K562 (cell line): ENCODE measurements around the gene S1PR1. TPM values are rescaled to one million over a fixed set of nuclear protein-coding genes. Genes with fewer than 3 reads are reported as not detected.

Experiments used
- CCNT2 ChIP-seq: IDR thresholded peaks from 2 replicates; pipeline ENCODE4 v1.6.1; 2011; ENCODE audit warnings: borderline replicate concordance, low read depth, mild to moderate bottlenecking, moderate library complexity, mixed read lengths, low read length; ENCODE audit not compliant: insufficient read length; ENCODE audit errors: extremely low read depth
- EP300 ChIP-seq: IDR thresholded peaks from 2 replicates; pipeline ENCODE4 v1.6.1; 2012; ENCODE audit warnings: low read length, improper control_type of control experiment
- ETV5 ChIP-seq: sonication (generic); formaldehyde crosslinking; IDR thresholded peaks from 2 replicates; pipeline ENCODE4 v1.4.0; 2020; ENCODE audit warnings: low read depth, mild to moderate bottlenecking, missing genetic modification reagents
- LEF1 ChIP-seq: fragments of 450-650 bp; IDR thresholded peaks from 2 replicates; pipeline ENCODE4 v1.6.1; 2016; ENCODE audit warnings: mild to moderate bottlenecking
- MCM3 ChIP-seq: fragments of 450-650 bp; IDR thresholded peaks from 2 replicates; pipeline ENCODE4 v1.6.1; 2016
- NRF1 ChIP-seq, 2 experiments: fragments of 450-650 bp; IDR thresholded peaks in 1 of 2; conservative IDR thresholded peaks in 1 of 2; 2 replicates each; pipeline ENCODE4 v1.6.1; 2014; ENCODE audit warnings: mild to moderate bottlenecking in 2 of 2
- PHB2 ChIP-seq: fragments of 450-650 bp; IDR thresholded peaks from 2 replicates; pipeline ENCODE4 v1.6.1; 2017; ENCODE audit warnings: low read depth
- RFX5 ChIP-seq: IDR thresholded peaks from 2 replicates; pipeline ENCODE4 v1.6.1; 2011; ENCODE audit warnings: low read depth, mild to moderate bottlenecking, improper control_type of control experiment, low read length
- SMARCA5 ChIP-seq: fragments of 450-650 bp; IDR thresholded peaks from 2 replicates; pipeline ENCODE4 v1.6.1; 2016
- TEAD1 ChIP-seq, 2 experiments: fragments of 450-650 bp in 1 of 2; sonication (generic) in 1 of 2; formaldehyde crosslinking; IDR thresholded peaks; 2 replicates each; pipeline versions ENCODE4 v1.4.0 to v1.8.0; 2020 to 2022; ENCODE audit warnings: mild to moderate bottlenecking in 2 of 2, missing genetic modification reagents in 1 of 2
- ZBTB1 ChIP-seq: sonication (generic); formaldehyde crosslinking; IDR thresholded peaks from 2 replicates; pipeline ENCODE4 v1.8.1; 2023; ENCODE audit warnings: missing genetic modification reagents, low read depth, mild to moderate bottlenecking, borderline replicate concordance
- ZC3H8 ChIP-seq: fragments of 450-650 bp; IDR thresholded peaks from 2 replicates; pipeline ENCODE4 v1.6.1; 2017
- ZNF133 ChIP-seq: fragments of 250-450 bp; sonication (Bioruptor Pico); IDR thresholded peaks from 2 replicates; pipeline ENCODE4 v1.4.0; 2020; ENCODE audit warnings: mild to moderate bottlenecking
- ZNF589 ChIP-seq: fragments of 200-800 bp; sonication (Bioruptor generic); IDR thresholded peaks from 2 replicates; pipeline ENCODE4 v1.6.1; 2016; ENCODE audit warnings: low read depth, missing genetic modification characterization, missing compliant biosample characterization
- polyA plus RNA-seq, 8 experiments: library from polyadenylated mRNA; depleted of rRNA in 4 of 8; stranded (reverse) in 5 of 8; unstranded in 3 of 8; fragments of >200 nt; fragmentation: Nextera tagmentation in 2 of 8; fragmentation: Illumina TruSeq in 1 of 8; extraction: Ambion mirVana in 2 of 8; extraction: Trizol in 1 of 8; gene quantifications; 2 replicates each; pipeline versions ENCODE4 v1.2.1 to v1.2.3, GENCODE V29; 2011 to 2014; ENCODE audit warnings: inconsistent platforms in 1 of 8, missing spikeins in 1 of 8
- total RNA-seq, 7 experiments: library from RNA; depleted of rRNA in 6 of 7; stranded (reverse); fragments of >200 nt in 6 of 7; fragmentation: Illumina TruSeq in 2 of 7; extraction: Trizol in 2 of 7; gene quantifications; 2 replicates each; pipeline versions ENCODE4 v1.2.1 to v1.2.3, GENCODE V29; 2011 to 2021; ENCODE audit warnings: low replicate concordance in 1 of 7
- TF ChIP-seq, protein P1 (sequence below): fragments of 450-650 bp; IDR thresholded peaks from 2 replicates; pipeline ENCODE4 v1.6.1; 2014; ENCODE audit warnings: low read depth, mild to moderate bottlenecking, moderate library complexity, borderline replicate concordance
- TF ChIP-seq, protein P2 (sequence below), 2 experiments: IDR thresholded peaks; 2 replicates each; pipeline ENCODE4 v1.6.1; 2012; ENCODE audit warnings: improper control_type of control experiment in 2 of 2, low read depth in 2 of 2, low read length in 2 of 2, borderline replicate concordance in 1 of 2
- TF ChIP-seq, protein P3 (sequence below): fragments of 450-650 bp; IDR thresholded peaks from 2 replicates; pipeline ENCODE4 v1.6.1; 2017; ENCODE audit warnings: antibody characterized with exemption, mild to moderate bottlenecking

Gene S1PR1
- total and polyA plus RNA-seq, 9 of the 15 experiments (the other 6 are each of a cell fraction or from before 2014, with no cell fraction given) = 0.22 to 1.2 (median 0.43) TPM

DNA sequence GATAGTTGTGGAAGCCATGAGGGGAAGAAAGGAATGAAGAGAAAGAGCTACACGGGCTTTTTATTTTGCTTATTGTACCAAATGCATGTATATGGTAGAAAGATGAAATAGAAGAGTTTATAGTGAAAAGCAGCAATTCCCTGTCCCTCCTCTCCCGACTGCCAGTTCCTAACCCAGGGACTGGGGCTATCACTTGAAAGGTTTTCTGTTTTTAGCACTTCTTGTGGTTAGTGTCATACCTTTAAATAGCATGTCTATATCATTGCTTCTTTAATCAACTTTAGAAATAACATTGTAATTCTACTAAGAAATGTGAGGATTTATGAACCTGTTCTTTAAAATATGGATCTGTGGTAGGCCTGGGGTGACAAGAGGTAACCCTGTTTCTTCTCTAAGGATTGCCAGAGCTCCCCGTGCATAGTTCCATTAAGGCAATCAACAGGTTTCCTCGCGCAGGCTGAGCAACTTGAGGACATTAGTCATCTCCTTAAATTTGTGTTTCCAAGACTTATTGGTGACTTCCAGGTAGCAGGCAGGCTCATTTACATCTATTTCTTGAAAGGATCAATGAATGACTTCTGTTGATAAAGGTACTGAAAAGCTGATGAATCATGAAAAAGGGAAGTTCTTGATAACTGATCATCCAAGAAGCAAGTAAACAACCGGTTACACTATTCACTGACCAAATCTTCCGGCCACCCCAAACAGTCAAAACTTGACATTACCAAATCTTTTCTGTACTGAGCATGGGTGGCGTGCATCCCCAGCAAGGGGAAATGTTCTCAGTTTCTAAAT is 37.8 kb upstream of the S1PR1 start (continued):
- TF ChIP-seq ETV5 (0 out of 2 replicates have a peak, but pooled peaks have one; percentile 32), EP300 (peak; percentile 40; the same call in 1 of the 2 replicates), NRF1 (conservative IDR thresholded peaks at IDR 0.05 in 1 of 2, IDR thresholded peaks at IDR 0.05 in 1 of 2) (peak in 1 of 2 experiments; percentile 41; a peak in 1 of 4 replicates), ZNF133 (CRISPR knock-in tag) (no peak), ZNF589 (CRISPR knock-in tag) (no peak), LEF1 (no peak), SMARCA5 (no peak), CCNT2 (no peak), MCM3 (no peak), ZBTB1 (no peak), ZC3H8 (no peak), RFX5 (no peak), TEAD1 (CRISPR knock-in tag; IDR thresholded peaks at IDR 0.05) (no peak), PHB2 (no peak)
- TF ChIP-seq, protein P1, sequence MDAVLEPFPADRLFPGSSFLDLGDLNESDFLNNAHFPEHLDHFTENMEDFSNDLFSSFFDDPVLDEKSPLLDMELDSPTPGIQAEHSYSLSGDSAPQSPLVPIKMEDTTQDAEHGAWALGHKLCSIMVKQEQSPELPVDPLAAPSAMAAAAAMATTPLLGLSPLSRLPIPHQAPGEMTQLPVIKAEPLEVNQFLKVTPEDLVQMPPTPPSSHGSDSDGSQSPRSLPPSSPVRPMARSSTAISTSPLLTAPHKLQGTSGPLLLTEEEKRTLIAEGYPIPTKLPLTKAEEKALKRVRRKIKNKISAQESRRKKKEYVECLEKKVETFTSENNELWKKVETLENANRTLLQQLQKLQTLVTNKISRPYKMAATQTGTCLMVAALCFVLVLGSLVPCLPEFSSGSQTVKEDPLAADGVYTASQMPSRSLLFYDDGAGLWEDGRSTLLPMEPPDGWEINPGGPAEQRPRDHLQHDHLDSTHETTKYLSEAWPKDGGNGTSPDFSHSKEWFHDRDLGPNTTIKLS = no peak
- TF ChIP-seq, protein P2, sequence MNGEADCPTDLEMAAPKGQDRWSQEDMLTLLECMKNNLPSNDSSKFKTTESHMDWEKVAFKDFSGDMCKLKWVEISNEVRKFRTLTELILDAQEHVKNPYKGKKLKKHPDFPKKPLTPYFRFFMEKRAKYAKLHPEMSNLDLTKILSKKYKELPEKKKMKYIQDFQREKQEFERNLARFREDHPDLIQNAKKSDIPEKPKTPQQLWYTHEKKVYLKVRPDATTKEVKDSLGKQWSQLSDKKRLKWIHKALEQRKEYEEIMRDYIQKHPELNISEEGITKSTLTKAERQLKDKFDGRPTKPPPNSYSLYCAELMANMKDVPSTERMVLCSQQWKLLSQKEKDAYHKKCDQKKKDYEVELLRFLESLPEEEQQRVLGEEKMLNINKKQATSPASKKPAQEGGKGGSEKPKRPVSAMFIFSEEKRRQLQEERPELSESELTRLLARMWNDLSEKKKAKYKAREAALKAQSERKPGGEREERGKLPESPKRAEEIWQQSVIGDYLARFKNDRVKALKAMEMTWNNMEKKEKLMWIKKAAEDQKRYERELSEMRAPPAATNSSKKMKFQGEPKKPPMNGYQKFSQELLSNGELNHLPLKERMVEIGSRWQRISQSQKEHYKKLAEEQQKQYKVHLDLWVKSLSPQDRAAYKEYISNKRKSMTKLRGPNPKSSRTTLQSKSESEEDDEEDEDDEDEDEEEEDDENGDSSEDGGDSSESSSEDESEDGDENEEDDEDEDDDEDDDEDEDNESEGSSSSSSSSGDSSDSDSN (IDR thresholded peaks at IDR 0.05; ENCODE audit: borderline replicate concordance in 1 of 2, low read depth in 2 of 2, low read length in 2 of 2) = no peak
- TF ChIP-seq, protein P3, sequence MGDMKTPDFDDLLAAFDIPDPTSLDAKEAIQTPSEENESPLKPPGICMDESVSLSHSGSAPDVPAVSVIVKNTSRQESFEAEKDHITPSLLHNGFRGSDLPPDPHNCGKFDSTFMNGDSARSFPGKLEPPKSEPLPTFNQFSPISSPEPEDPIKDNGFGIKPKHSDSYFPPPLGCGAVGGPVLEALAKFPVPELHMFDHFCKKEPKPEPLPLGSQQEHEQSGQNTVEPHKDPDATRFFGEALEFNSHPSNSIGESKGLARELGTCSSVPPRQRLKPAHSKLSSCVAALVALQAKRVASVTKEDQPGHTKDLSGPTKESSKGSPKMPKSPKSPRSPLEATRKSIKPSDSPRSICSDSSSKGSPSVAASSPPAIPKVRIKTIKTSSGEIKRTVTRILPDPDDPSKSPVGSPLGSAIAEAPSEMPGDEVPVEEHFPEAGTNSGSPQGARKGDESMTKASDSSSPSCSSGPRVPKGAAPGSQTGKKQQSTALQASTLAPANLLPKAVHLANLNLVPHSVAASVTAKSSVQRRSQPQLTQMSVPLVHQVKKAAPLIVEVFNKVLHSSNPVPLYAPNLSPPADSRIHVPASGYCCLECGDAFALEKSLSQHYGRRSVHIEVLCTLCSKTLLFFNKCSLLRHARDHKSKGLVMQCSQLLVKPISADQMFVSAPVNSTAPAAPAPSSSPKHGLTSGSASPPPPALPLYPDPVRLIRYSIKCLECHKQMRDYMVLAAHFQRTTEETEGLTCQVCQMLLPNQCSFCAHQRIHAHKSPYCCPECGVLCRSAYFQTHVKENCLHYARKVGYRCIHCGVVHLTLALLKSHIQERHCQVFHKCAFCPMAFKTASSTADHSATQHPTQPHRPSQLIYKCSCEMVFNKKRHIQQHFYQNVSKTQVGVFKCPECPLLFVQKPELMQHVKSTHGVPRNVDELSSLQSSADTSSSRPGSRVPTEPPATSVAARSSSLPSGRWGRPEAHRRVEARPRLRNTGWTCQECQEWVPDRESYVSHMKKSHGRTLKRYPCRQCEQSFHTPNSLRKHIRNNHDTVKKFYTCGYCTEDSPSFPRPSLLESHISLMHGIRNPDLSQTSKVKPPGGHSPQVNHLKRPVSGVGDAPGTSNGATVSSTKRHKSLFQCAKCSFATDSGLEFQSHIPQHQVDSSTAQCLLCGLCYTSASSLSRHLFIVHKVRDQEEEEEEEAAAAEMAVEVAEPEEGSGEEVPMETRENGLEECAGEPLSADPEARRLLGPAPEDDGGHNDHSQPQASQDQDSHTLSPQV = no peak
